K562 (cell line): ENCODE results near the gene PIGV. TPM values are rescaled to one million over a fixed set of nuclear protein-coding genes. Genes with fewer than 3 reads are reported as not detected.
A peak's percentile ranks its signal among the peaks of the same experiment; 100 is the strongest.

Experiments used
- ATF7 ChIP-seq: fragments of 450-650 bp; IDR thresholded peaks from 2 replicates; pipeline ENCODE4 v1.7.1; 2014; ENCODE audit warnings: mild to moderate bottlenecking, moderate library complexity
- E2F3 ChIP-seq: fragments of 250-450 bp; sonication (Bioruptor Pico); IDR thresholded peaks from 2 replicates; pipeline ENCODE4 v1.4.0; 2020; ENCODE audit warnings: mild to moderate bottlenecking
- ETV5 ChIP-seq: sonication (generic); formaldehyde crosslinking; IDR thresholded peaks from 2 replicates; pipeline ENCODE4 v1.4.0; 2020; ENCODE audit warnings: low read depth, mild to moderate bottlenecking, missing genetic modification reagents
- GATA2 ChIP-seq: sonication (generic); formaldehyde crosslinking; IDR thresholded peaks from 2 replicates; pipeline ENCODE4 v1.4.0; 2020; ENCODE audit warnings: mild to moderate bottlenecking, missing genetic modification reagents
- HSF4 ChIP-seq: fragments of 250-450 bp; sonication (Bioruptor Pico); IDR thresholded peaks from 2 replicates; pipeline ENCODE4 v2.1.2; 2022; ENCODE audit warnings: mild to moderate bottlenecking, moderate library complexity, borderline replicate concordance
- JUND ChIP-seq, 2 experiments: IDR thresholded peaks; 2 replicates in 1 of 2; 3 replicates in 1 of 2; pipeline ENCODE4 v1.6.1; 2011; ENCODE audit warnings: borderline replicate concordance in 2 of 2, low read depth in 2 of 2, low read length in 2 of 2, improper control_type of control experiment in 1 of 2, missing biosample characterization in 1 of 2, missing genetic modification characterization in 1 of 2, missing genetic modification reagents in 1 of 2
- KLF1 ChIP-seq: fragments of 450-650 bp; IDR thresholded peaks from 2 replicates; pipeline ENCODE4 v1.6.1; 2016; ENCODE audit warnings: missing genetic modification characterization, missing compliant biosample characterization
- MEF2A ChIP-seq: IDR thresholded peaks from 2 replicates; pipeline ENCODE4 v1.6.1; 2011; ENCODE audit warnings: low read depth, mild to moderate bottlenecking, low read length, moderate library complexity; ENCODE audit not compliant: control insufficient read depth
- MTF1 ChIP-seq: fragments of 250-450 bp; sonication (Bioruptor Pico); IDR thresholded peaks from 2 replicates; pipeline ENCODE4 v1.9.0; 2021; ENCODE audit warnings: moderate library complexity, mild to moderate bottlenecking, inconsistent platforms, borderline replicate concordance
- NFXL1 ChIP-seq: fragments of 450-650 bp; formaldehyde crosslinking; IDR thresholded peaks from 2 replicates; pipeline ENCODE4 v1.4.0; 2021; ENCODE audit warnings: mild to moderate bottlenecking
- POLR2G ChIP-seq: fragments of 200-400 bp; formaldehyde crosslinking; IDR thresholded peaks from 2 replicates; pipeline ENCODE4 v1.6.1; 2017; ENCODE audit warnings: low read depth, mild to moderate bottlenecking, antibody characterized with exemption, low read length, moderate library complexity
- SMAD1 ChIP-seq: fragments of 150-350 bp; IDR thresholded peaks from 2 replicates; pipeline ENCODE4 v1.6.1; 2014; ENCODE audit warnings: low read length, low read depth; ENCODE audit not compliant: partially characterized antibody
- TCF15 ChIP-seq: fragments of 250-450 bp; sonication (Bioruptor Pico); IDR thresholded peaks from 2 replicates; pipeline ENCODE4 v1.8.0; 2022; ENCODE audit warnings: moderate library complexity, mild to moderate bottlenecking, inconsistent platforms
- TCF3 ChIP-seq: sonication (generic); formaldehyde crosslinking; IDR thresholded peaks from 2 replicates; pipeline ENCODE4 v1.4.0; 2020; ENCODE audit warnings: mild to moderate bottlenecking, missing genetic modification reagents
- ZHX1 ChIP-seq: fragments of 150-350 bp; conservative IDR thresholded peaks from 2 replicates; pipeline ENCODE4 v1.6.1; 2014; ENCODE audit warnings: low read length
- ZNF274 ChIP-seq: IDR thresholded peaks from 2 replicates; pipeline ENCODE4 v1.6.1; 2011; ENCODE audit warnings: low read depth, mild to moderate bottlenecking, low read length, moderate library complexity, borderline replicate concordance
- ZNF778 ChIP-seq: fragments of 450-650 bp; formaldehyde crosslinking; IDR thresholded peaks from 2 replicates; pipeline ENCODE4 v1.4.0; 2020; ENCODE audit warnings: mild to moderate bottlenecking, moderate library complexity
- ZSCAN32 ChIP-seq: fragments of 450-650 bp; formaldehyde crosslinking; IDR thresholded peaks from 2 replicates; pipeline ENCODE4 v1.4.0; 2020; ENCODE audit warnings: mild to moderate bottlenecking, moderate library complexity
- polyA plus RNA-seq, 8 experiments: library from polyadenylated mRNA; depleted of rRNA in 4 of 8; stranded (reverse) in 5 of 8; unstranded in 3 of 8; fragments of >200 nt; fragmentation: Nextera tagmentation in 2 of 8; fragmentation: Illumina TruSeq in 1 of 8; extraction: Ambion mirVana in 2 of 8; extraction: Trizol in 1 of 8; gene quantifications; 2 replicates each; pipeline versions ENCODE4 v1.2.1 to v1.2.3, GENCODE V29; 2011 to 2014; ENCODE audit warnings: inconsistent platforms in 1 of 8, missing spikeins in 1 of 8
- total RNA-seq, 7 experiments: library from RNA; depleted of rRNA in 6 of 7; stranded (reverse); fragments of >200 nt in 6 of 7; fragmentation: Illumina TruSeq in 2 of 7; extraction: Trizol in 2 of 7; gene quantifications; 2 replicates each; pipeline versions ENCODE4 v1.2.1 to v1.2.3, GENCODE V29; 2011 to 2021; ENCODE audit warnings: low replicate concordance in 1 of 7
- TF ChIP-seq, protein P1 (sequence below), 3 experiments: IDR thresholded peaks in 2 of 3; conservative IDR thresholded peaks in 1 of 3; 2 replicates each; pipeline ENCODE4 v1.5.1; 2011 to 2012; ENCODE audit warnings: low read length in 3 of 3, mild to moderate bottlenecking in 3 of 3, control low read depth in 2 of 3, improper control_type of control experiment in 1 of 3, inconsistent platforms in 1 of 3, low read depth in 1 of 3, mixed read lengths in 1 of 3, moderate library complexity in 1 of 3; ENCODE audit not compliant: insufficient read depth in 2 of 3
- TF ChIP-seq, protein P2 (sequence below): sonication (generic); formaldehyde crosslinking; IDR thresholded peaks from 2 replicates; pipeline ENCODE4 v1.8.0; 2022; ENCODE audit warnings: mild to moderate bottlenecking, missing genetic modification reagents
- TF ChIP-seq, protein P3 (sequence below): fragments of 200-800 bp; sonication (Bioruptor generic); IDR thresholded peaks from 2 replicates; pipeline ENCODE4 v1.6.1; 2017; ENCODE audit warnings: missing genetic modification characterization, missing compliant biosample characterization

PIGV gene
- total and polyA plus RNA-seq, 9 of the 15 experiments (the other 6 are each of a cell fraction or from before 2014, with no cell fraction given) = 8.4 to 21.8 (median 11.7) TPM

DNA sequence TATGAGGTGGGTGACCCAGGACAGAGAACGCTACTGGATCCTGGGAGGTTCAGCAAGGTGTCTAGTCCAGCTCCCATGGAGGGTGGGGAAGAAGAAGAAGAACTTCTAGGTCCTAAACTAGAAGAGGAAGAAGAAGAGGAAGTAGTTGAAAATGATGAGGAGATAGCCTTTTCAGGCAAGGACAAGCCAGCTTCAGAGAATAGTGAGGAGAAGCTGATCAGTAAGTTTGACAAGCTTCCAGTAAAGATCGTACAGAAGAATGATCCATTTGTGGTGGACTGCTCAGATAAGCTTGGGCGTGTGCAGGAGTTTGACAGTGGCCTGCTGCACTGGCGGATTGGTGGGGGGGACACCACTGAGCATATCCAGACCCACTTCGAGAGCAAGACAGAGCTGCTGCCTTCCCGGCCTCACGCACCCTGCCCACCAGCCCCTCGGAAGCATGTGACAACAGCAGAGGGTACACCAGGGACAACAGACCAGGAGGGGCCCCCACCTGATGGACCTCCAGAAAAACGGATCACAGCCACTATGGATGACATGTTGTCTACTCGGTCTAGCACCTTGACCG, 8.6 kb upstream of the PIGV start (continued):
- TF ChIP-seq JUND (IDR thresholded peaks at IDR 0.05; ENCODE audit: borderline replicate concordance, low read depth, low read length) = no peak
- TF ChIP-seq JUND (tag; IDR thresholded peaks at IDR 0.05; ENCODE audit: borderline replicate concordance, low read depth, low read length) = no peak
- TF ChIP-seq ZNF274 = no peak
- no peak for TF ChIP-seq KLF1 (tag)
- TF ChIP-seq TCF3 (CRISPR knock-in tag) = peak; percentile 41; the same call in 1 of the 2 replicates
- no peak for TF ChIP-seq HSF4 (CRISPR knock-in tag)
- no peak for TF ChIP-seq ZSCAN32 (CRISPR knock-in tag)
- TF ChIP-seq SMAD1 = no peak
- TF ChIP-seq ZHX1 = no peak
- no peak for TF ChIP-seq MTF1 (CRISPR knock-in tag)
- TF ChIP-seq POLR2G = peak; percentile 20; the same call in 1 of the 2 replicates
- no peak for TF ChIP-seq NFXL1 (CRISPR knock-in tag)
- TF ChIP-seq, protein P1, sequence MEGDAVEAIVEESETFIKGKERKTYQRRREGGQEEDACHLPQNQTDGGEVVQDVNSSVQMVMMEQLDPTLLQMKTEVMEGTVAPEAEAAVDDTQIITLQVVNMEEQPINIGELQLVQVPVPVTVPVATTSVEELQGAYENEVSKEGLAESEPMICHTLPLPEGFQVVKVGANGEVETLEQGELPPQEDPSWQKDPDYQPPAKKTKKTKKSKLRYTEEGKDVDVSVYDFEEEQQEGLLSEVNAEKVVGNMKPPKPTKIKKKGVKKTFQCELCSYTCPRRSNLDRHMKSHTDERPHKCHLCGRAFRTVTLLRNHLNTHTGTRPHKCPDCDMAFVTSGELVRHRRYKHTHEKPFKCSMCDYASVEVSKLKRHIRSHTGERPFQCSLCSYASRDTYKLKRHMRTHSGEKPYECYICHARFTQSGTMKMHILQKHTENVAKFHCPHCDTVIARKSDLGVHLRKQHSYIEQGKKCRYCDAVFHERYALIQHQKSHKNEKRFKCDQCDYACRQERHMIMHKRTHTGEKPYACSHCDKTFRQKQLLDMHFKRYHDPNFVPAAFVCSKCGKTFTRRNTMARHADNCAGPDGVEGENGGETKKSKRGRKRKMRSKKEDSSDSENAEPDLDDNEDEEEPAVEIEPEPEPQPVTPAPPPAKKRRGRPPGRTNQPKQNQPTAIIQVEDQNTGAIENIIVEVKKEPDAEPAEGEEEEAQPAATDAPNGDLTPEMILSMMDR (IDR thresholded peaks at IDR 0.05 in 2 of 3, conservative IDR thresholded peaks at IDR 0.05 in 1 of 3; ENCODE audit: insufficient read depth in 2 of 3, low read depth in 1 of 3, low read length in 3 of 3) = no peak
- peak; percentile 68 for TF ChIP-seq GATA2 (CRISPR knock-in tag)
- no peak for TF ChIP-seq E2F3 (CRISPR knock-in tag)
- TF ChIP-seq ETV5 (CRISPR knock-in tag) = no peak
- no peak for TF ChIP-seq ATF7
- TF ChIP-seq MEF2A = no peak
- TF ChIP-seq ZNF778 (CRISPR knock-in tag) = no peak
- TF ChIP-seq, protein P2, sequence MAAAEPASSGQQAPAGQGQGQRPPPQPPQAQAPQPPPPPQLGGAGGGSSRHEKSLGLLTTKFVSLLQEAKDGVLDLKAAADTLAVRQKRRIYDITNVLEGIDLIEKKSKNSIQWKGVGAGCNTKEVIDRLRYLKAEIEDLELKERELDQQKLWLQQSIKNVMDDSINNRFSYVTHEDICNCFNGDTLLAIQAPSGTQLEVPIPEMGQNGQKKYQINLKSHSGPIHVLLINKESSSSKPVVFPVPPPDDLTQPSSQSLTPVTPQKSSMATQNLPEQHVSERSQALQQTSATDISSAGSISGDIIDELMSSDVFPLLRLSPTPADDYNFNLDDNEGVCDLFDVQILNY (CRISPR knock-in tag) = no peak
- TF ChIP-seq, protein P3, sequence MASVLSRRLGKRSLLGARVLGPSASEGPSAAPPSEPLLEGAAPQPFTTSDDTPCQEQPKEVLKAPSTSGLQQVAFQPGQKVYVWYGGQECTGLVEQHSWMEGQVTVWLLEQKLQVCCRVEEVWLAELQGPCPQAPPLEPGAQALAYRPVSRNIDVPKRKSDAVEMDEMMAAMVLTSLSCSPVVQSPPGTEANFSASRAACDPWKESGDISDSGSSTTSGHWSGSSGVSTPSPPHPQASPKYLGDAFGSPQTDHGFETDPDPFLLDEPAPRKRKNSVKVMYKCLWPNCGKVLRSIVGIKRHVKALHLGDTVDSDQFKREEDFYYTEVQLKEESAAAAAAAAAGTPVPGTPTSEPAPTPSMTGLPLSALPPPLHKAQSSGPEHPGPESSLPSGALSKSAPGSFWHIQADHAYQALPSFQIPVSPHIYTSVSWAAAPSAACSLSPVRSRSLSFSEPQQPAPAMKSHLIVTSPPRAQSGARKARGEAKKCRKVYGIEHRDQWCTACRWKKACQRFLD (CRISPR knock-in tag) = peak; percentile 24; the same call in 1 of the 2 replicates
- no peak for TF ChIP-seq TCF15 (CRISPR knock-in tag)
